H1 (cell line): ENCODE data around the gene MAPRE3. TPM values are rescaled to one million over a fixed set of nuclear protein-coding genes. Genes with fewer than 3 reads are reported as not detected.

Experiments
- RAD21 ChIP-seq, 2 experiments: IDR thresholded peaks in 1 of 2; conservative IDR thresholded peaks in 1 of 2; 2 replicates each; pipeline ENCODE4 v1.6.1; 2011; ENCODE audit warnings: low read depth in 2 of 2, low read length in 2 of 2, improper control_type of control experiment in 1 of 2, inconsistent platforms in 1 of 2, mild to moderate bottlenecking in 1 of 2, moderate library complexity in 1 of 2
- SAP30 ChIP-seq: fragments of 300-600 bp; sonication (generic); IDR thresholded peaks from 2 replicates; pipeline ENCODE4 v1.7.1; 2012; ENCODE audit warnings: low read length, moderate library complexity, mild to moderate bottlenecking, inconsistent platforms; ENCODE audit not compliant: insufficient read depth, insufficient replicate concordance
- polyA plus RNA-seq, 7 experiments: library from polyadenylated mRNA; depleted of rRNA in 3 of 7; stranded (reverse) in 5 of 7; unstranded in 2 of 7; fragments of >200 nt in 5 of 7; fragments of 200-250 nt in 2 of 7; gene quantifications; 1 replicate in 5 of 7; 2 replicates in 1 of 7; 4 replicates in 1 of 7; pipeline versions ENCODE4 v1.2.1 to v1.2.3, GENCODE V29; 2011 to 2013; ENCODE audit warnings: missing spikeins in 2 of 7, mixed read lengths in 2 of 7
- total RNA-seq: library from RNA; stranded (reverse); fragmentation: NEBNext Ultra II Directional; extraction: Animal tissue kit (Norgen Biotek cat#: 25700); gene quantifications from 2 replicates; pipeline ENCODE4 v1.2.1, GENCODE V29; 2021

The MAPRE3 gene
- total and polyA plus RNA-seq, 2 of the 8 experiments (the other 6 are each of a cell fraction or from before 2014, with no cell fraction given) = 4.9 to 6.6 TPM

DNA sequence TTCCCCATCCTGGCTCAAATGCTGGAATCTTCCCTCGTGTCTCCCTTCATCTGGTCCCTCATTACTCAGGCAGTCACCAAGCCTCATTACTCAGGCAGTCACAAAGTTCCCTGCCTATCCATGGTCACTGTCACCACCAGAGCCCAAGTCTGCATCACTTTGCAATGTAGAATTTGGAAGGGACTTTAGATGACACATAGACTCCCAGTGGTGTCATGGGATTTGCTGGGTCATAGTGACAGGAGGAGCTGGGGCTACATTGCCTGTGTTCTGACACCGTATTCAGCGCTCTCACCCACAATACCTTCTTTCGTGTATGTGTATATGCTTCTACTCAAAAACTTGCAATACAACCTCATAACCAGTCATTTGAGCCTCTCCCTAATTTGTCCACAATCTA, 105.9 kb downstream of the MAPRE3 start (continued):
- no peak for TF ChIP-seq RAD21 (IDR thresholded peaks at IDR 0.05 in 1 of 2, conservative IDR thresholded peaks at IDR 0.05 in 1 of 2; ENCODE audit: low read depth in 2 of 2, low read length in 2 of 2)
- TF ChIP-seq SAP30 = no peak

Other genes with a start within 250 kb of the MAPRE3 start
- gene SLC35F6, start 206.4 kb upstream of the MAPRE3 start, total RNA-seq = 11.2 and 11.6 TPM in 2 replicates
- 12.9 and 13.5 TPM in 2 replicates for gene SLC35F6, start 206.4 kb upstream of the MAPRE3 start, polyA plus RNA-seq (2011; rRNA removed)
- gene CENPA, start 184.6 kb upstream of the MAPRE3 start, total RNA-seq = 28.5 and 30.9 TPM in 2 replicates
- gene CENPA, start 184.6 kb upstream of the MAPRE3 start, polyA plus RNA-seq (2011; rRNA removed) = 17.6 and 19.4 TPM in 2 replicates
- gene DPYSL5, start 122.5 kb upstream of the MAPRE3 start, total RNA-seq = 16.3 and 16.4 TPM in 2 replicates
- gene DPYSL5, start 122.5 kb upstream of the MAPRE3 start, polyA plus RNA-seq (2011; rRNA removed) = 11.9 and 14.1 TPM in 2 replicates
- 49.7 and 52.7 TPM in 2 replicates for gene TMEM214, start 62.3 kb downstream of the MAPRE3 start, total RNA-seq
- 71.0 and 100 TPM in 2 replicates for gene TMEM214, start 62.3 kb downstream of the MAPRE3 start, polyA plus RNA-seq (2011; rRNA removed)
- 45.4 and 51.0 TPM in 2 replicates for gene AGBL5, start 81.0 kb downstream of the MAPRE3 start, total RNA-seq
- 62.0 and 82.0 TPM in 2 replicates for gene AGBL5, start 81.0 kb downstream of the MAPRE3 start, polyA plus RNA-seq (2011; rRNA removed)
- 212 and 225 TPM in 2 replicates for gene OST4, start 101.0 kb downstream of the MAPRE3 start, total RNA-seq
- gene OST4, start 101.0 kb downstream of the MAPRE3 start, polyA plus RNA-seq (2011; rRNA removed) = 865 and 906 TPM in 2 replicates
- 2.9 and 3.0 TPM in 2 replicates for gene EMILIN1, start 108.0 kb downstream of the MAPRE3 start, total RNA-seq
- gene EMILIN1, start 108.0 kb downstream of the MAPRE3 start, polyA plus RNA-seq (2011; rRNA removed) = 1.9 and 3.1 TPM in 2 replicates
- 17.7 and 20.5 TPM in 2 replicates for gene KHK, start 116.1 kb downstream of the MAPRE3 start, total RNA-seq
- gene KHK, start 116.1 kb downstream of the MAPRE3 start, polyA plus RNA-seq (2011; rRNA removed) = 11.0 and 14.5 TPM in 2 replicates
- 3.4 and 3.5 TPM in 2 replicates for gene CGREF1, start 148.5 kb downstream of the MAPRE3 start, total RNA-seq
- gene CGREF1, start 148.5 kb downstream of the MAPRE3 start, polyA plus RNA-seq (2011; rRNA removed) = 2.5 and 3.7 TPM in 2 replicates
- 0.20 and 0.50 TPM in 2 replicates for gene ABHD1, start 153.2 kb downstream of the MAPRE3 start, total RNA-seq
- gene ABHD1, start 153.2 kb downstream of the MAPRE3 start, polyA plus RNA-seq (2011; rRNA removed) = 0.88 and 1.1 TPM in 2 replicates
- gene PREB, start 164.0 kb downstream of the MAPRE3 start, total RNA-seq = 51.2 and 54.1 TPM in 2 replicates
- gene PREB, start 164.0 kb downstream of the MAPRE3 start, polyA plus RNA-seq (2011; rRNA removed) = 72.2 and 74.4 TPM in 2 replicates
- gene PRR30, start 168.8 kb downstream of the MAPRE3 start, total RNA-seq = not detected in 2 replicates
- gene PRR30, start 168.8 kb downstream of the MAPRE3 start, polyA plus RNA-seq (2011; rRNA removed) = not detected in 2 replicates
- gene TCF23, start 178.4 kb downstream of the MAPRE3 start, total RNA-seq = not detected in 2 replicates
- gene TCF23, start 178.4 kb downstream of the MAPRE3 start, polyA plus RNA-seq (2011; rRNA removed) = 0.02 TPM in 2 replicates
- gene ATRAID, start 241.4 kb downstream of the MAPRE3 start, total RNA-seq = 103 and 109 TPM in 2 replicates
- gene ATRAID, start 241.4 kb downstream of the MAPRE3 start, polyA plus RNA-seq (2011; rRNA removed) = 242 and 280 TPM in 2 replicates
- 118 and 123 TPM in 2 replicates for gene SLC5A6, start 241.6 kb downstream of the MAPRE3 start, total RNA-seq
- 183 and 329 TPM in 2 replicates for gene SLC5A6, start 241.6 kb downstream of the MAPRE3 start, polyA plus RNA-seq (2011; rRNA removed)
- 146 and 147 TPM in 2 replicates for gene CAD, start 246.7 kb downstream of the MAPRE3 start, total RNA-seq
- gene CAD, start 246.7 kb downstream of the MAPRE3 start, polyA plus RNA-seq (2011; rRNA removed) = 130 and 197 TPM in 2 replicates